HEK293 (cell line): ENCODE data around the gene DAG1.

Experiments
- ATF2 ChIP-seq: fragments of 450-650 bp; formaldehyde crosslinking; IDR thresholded peaks from 2 replicates; pipeline ENCODE4 v1.5.1; 2016; ENCODE audit warnings: missing biosample characterization, missing genetic modification characterization, low read depth
- GLI4 ChIP-seq: fragments of 450-650 bp; formaldehyde crosslinking; IDR thresholded peaks from 2 replicates; pipeline ENCODE4 v1.5.1; 2016; ENCODE audit warnings: missing biosample characterization, missing genetic modification characterization
- PRDM4 ChIP-seq: fragments of 450-650 bp; formaldehyde crosslinking; IDR thresholded peaks from 2 replicates; pipeline ENCODE4 v1.5.1; 2017; ENCODE audit warnings: missing biosample characterization, missing genetic modification characterization
- SP2 ChIP-seq: fragments of 450-650 bp; formaldehyde crosslinking; IDR thresholded peaks from 2 replicates; pipeline ENCODE4 v1.5.1; 2016; ENCODE audit warnings: missing biosample characterization, missing genetic modification characterization
- ZBTB7A ChIP-seq: fragments of 450-650 bp; formaldehyde crosslinking; IDR thresholded peaks from 2 replicates; pipeline ENCODE4 v1.5.1; 2016; ENCODE audit warnings: low read depth, missing biosample characterization, missing genetic modification characterization
- ZEB2 ChIP-seq: fragments of 450-650 bp; formaldehyde crosslinking; IDR thresholded peaks from 2 replicates; pipeline ENCODE4 v1.5.1; 2016; ENCODE audit warnings: missing biosample characterization, missing genetic modification characterization
- ZNF121 ChIP-seq: fragments of 450-650 bp; formaldehyde crosslinking; IDR thresholded peaks from 2 replicates; pipeline ENCODE4 v1.5.1; 2016; ENCODE audit warnings: missing biosample characterization, missing genetic modification characterization
- ZNF776 ChIP-seq: fragments of 450-650 bp; formaldehyde crosslinking; IDR thresholded peaks from 2 replicates; pipeline ENCODE4 v1.5.0; 2017; ENCODE audit warnings: missing biosample characterization, missing genetic modification characterization, borderline replicate concordance
- TF ChIP-seq, protein P1 (sequence below): fragments of 450-650 bp; formaldehyde crosslinking; IDR thresholded peaks from 2 replicates; pipeline ENCODE4 v1.5.1; 2016; ENCODE audit warnings: missing biosample characterization, missing genetic modification characterization

GRCh38 chr3:49512781-49513355, 42.8 kb downstream of the DAG1 start:
- TF ChIP-seq ATF2 (no peak), PRDM4 (tag by site-specific recombination) (no peak), ZEB2 (tag by site-specific recombination) (no peak), SP2 (tag by site-specific recombination) (no peak), ZNF121 (tag by site-specific recombination) (no peak), ZBTB7A (tag by site-specific recombination) (no peak), ZNF776 (tag by site-specific recombination) (no peak), GLI4 (tag by site-specific recombination) (no peak)
- TF ChIP-seq, protein P1, sequence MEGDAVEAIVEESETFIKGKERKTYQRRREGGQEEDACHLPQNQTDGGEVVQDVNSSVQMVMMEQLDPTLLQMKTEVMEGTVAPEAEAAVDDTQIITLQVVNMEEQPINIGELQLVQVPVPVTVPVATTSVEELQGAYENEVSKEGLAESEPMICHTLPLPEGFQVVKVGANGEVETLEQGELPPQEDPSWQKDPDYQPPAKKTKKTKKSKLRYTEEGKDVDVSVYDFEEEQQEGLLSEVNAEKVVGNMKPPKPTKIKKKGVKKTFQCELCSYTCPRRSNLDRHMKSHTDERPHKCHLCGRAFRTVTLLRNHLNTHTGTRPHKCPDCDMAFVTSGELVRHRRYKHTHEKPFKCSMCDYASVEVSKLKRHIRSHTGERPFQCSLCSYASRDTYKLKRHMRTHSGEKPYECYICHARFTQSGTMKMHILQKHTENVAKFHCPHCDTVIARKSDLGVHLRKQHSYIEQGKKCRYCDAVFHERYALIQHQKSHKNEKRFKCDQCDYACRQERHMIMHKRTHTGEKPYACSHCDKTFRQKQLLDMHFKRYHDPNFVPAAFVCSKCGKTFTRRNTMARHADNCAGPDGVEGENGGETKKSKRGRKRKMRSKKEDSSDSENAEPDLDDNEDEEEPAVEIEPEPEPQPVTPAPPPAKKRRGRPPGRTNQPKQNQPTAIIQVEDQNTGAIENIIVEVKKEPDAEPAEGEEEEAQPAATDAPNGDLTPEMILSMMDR = no peak
